Measurements from ENCODE around the gene ARL8A. TPM values are rescaled to one million over a fixed set of nuclear protein-coding genes. Genes with fewer than 3 reads are reported as not detected.

Gene ARL8A
- total and polyA plus RNA-seq, 2 of the 4 experiments (the other 2 are of a cell fraction), result 18.1 to 30.7 TPM

GRCh38 chr1:202134645-202135172 is 9.8 kb downstream of the ARL8A start:
- CTCF ChIA-PET, result interaction anchor here (1.5 to 1.6 kb wide), 2 partner anchors 11 to 21 kb away, joined by 4 to 5 read pairs; partner anchors contain the start of gene GPR37L1

More at GRCh38 chr1:202134645-202135172, 9.8 kb downstream of the ARL8A start:
- Histone ChIP-seq H3K9me3 (ENCODE audit: control insufficient read depth, insufficient read depth, low read length) (no peaks in the 10 kb centered on the region), H4K8ac (ENCODE audit: low read depth in 2 of 2, low read length in 2 of 2) (no peak overlapping the region), H2AK5ac (ENCODE audit: low read depth, low read length) (peak overlapping the region; percentile 21; the same call in 1 of the 2 replicates), H3K18ac (ENCODE audit: low read depth, low read length) (no peak overlapping the region), H4K91ac (ENCODE audit: insufficient read depth, low read depth, low read length) (no peak overlapping the region), H2AK9ac (replicated peaks; ENCODE audit: low read depth, low read length, poor library complexity) (peak overlapping the region; percentile 25), H3K4me1 (ENCODE audit: control insufficient read depth, insufficient read depth, low read length) (0 out of 2 replicates have a peak, but pooled peaks cover 1% of the 10 kb centered on the region), H2BK5ac (ENCODE audit: low read depth, low read length, poor library complexity, severe bottlenecking) (no peak overlapping the region), H3K36me3 (ENCODE audit: control insufficient read depth, insufficient read depth, low read length) (peaks cover 43% of the 10 kb centered on the region), H3K27ac (ENCODE audit: insufficient read depth, low read length) (no peak overlapping the region), H3K4me3 (ENCODE audit: insufficient read depth, low read depth, low read length) (no peak overlapping the region), H2BK120ac (ENCODE audit: low read depth, low read length) (no peak overlapping the region), H3K27me3 (ENCODE audit: control insufficient read depth, insufficient read depth, low read length) (no peaks in the 10 kb centered on the region), H3K14ac (replicated peaks; ENCODE audit: low read depth, low read length) (no peak overlapping the region), H4K20me1 (ENCODE audit: insufficient read depth, low read length) (peaks cover 47% of the 10 kb centered on the region), H3K9ac (ENCODE audit: low read depth, low read length) (no peak overlapping the region), H2BK20ac (ENCODE audit: low read depth, low read length) (no peak overlapping the region), H2AFZ (replicated peaks; ENCODE audit: low read length, poor library complexity) (no peak overlapping the region), H4K5ac (ENCODE audit: low read depth, low read length) (no peak overlapping the region), H3K56ac (ENCODE audit: extremely low read depth, insufficient read depth, low read length) (no peak overlapping the region), H3K79me1 (ENCODE audit: low read depth in 1 of 2, low read length in 2 of 2) (peaks cover 10 to 28% of the 10 kb centered on the region in 2 experiments; a peak in 3 of 4 replicates), H3K9me1 (ENCODE audit: insufficient read depth, low read length) (0 out of 2 replicates have a peak, but pooled peaks cover 5% of the 10 kb centered on the region), H3K23ac (ENCODE audit: low read depth, low read length) (no peak overlapping the region), H3K4me2 (ENCODE audit: low read depth, low read length) (no peak overlapping the region), H3K4ac (ENCODE audit: low read depth, low read length) (no peak overlapping the region), H2BK15ac (ENCODE audit: low read depth, low read length) (no peak overlapping the region)
- no peak for ATAC-seq (ENCODE audit: low read depth)
- intact Hi-C loops (cut with micrococcal nuclease), result loop anchor here (1.0 to 5.0 kb wide), 2 partner anchors 12 to 127 kb away; partner anchors contain the start of gene GPR37L1
- dilution Hi-C loops (cut with HindIII; ENCODE audit: low sequenced_read_pairs, unreplicated experiment), result no loop called here
- WGBS, 2 experiments (ENCODE audit: extremely low coverage in 2 of 2, insufficient read length in 1 of 2), result 93% methylated on average over 8 of the region's 13 CpGs; no CpG with 5 or more reads in 1 of the 2 experiments
- DNase-seq, result no peak
- in situ Hi-C loops (cut with MboI; ENCODE audit: low sequenced_read_pairs), result loop anchor here (25.0 kb wide), 1 partner anchor 597 kb away; the partner anchor contains the start of gene NAV1
- no TSS peak for BruUV-seq (replicated peaks)
- POLR2A ChIA-PET (ENCODE audit: unreplicated experiment), result no interaction called here
- no peak for TF ChIP-seq RCOR1 (IDR thresholded peaks at IDR 0.05; ENCODE audit: insufficient replicate concordance, low read length)
- no peak for TF ChIP-seq BHLHE40 (IDR thresholded peaks at IDR 0.05; ENCODE audit: low read depth, low read length)
- no peak for TF ChIP-seq MAFK (IDR thresholded peaks at IDR 0.05; ENCODE audit: low read depth, low read length)
- TF ChIP-seq MAZ (IDR thresholded peaks at IDR 0.05; ENCODE audit: borderline replicate concordance, low read depth, low read length), result no peak
- no peak for TF ChIP-seq MXI1 (IDR thresholded peaks at IDR 0.05; ENCODE audit: borderline replicate concordance, low read depth, low read length)
- TF ChIP-seq CTCF (conservative IDR thresholded peaks at IDR 0.05; ENCODE audit: low read depth, low read length), result no peak
- TF ChIP-seq CHD1 (IDR thresholded peaks at IDR 0.05; ENCODE audit: low read depth, low read length), result no peak
- no peak for TF ChIP-seq FOS (IDR thresholded peaks at IDR 0.05; ENCODE audit: low read depth, low read length)
- TF ChIP-seq SMC3 (IDR thresholded peaks at IDR 0.05; ENCODE audit: low read depth, low read length), result no peak
- no peak for TF ChIP-seq NFE2L2 (IDR thresholded peaks at IDR 0.05; ENCODE audit: low read depth, low read length)
- TF ChIP-seq RAD21 (IDR thresholded peaks at IDR 0.05; ENCODE audit: low read length), result no peak
- no peak for TF ChIP-seq CEBPB (IDR thresholded peaks at IDR 0.05; ENCODE audit: low read depth, low read length)
- TF ChIP-seq USF2 (IDR thresholded peaks at IDR 0.05; ENCODE audit: low read depth, low read length), result no peak

Data from IMR-90 (cell line).